CD4-positive, alpha-beta T cell treated with Interleukin-17A for 4 hours (primary cell): ENCODE measurements around the gene CTTNBP2.

ENCODE experiments used
- DNase-seq: peaks from one replicate; pipeline ENCODE4 v3.0.0-alpha.2; 2020; ENCODE audit warnings: mixed read lengths

Gene CTTNBP2

DNA sequence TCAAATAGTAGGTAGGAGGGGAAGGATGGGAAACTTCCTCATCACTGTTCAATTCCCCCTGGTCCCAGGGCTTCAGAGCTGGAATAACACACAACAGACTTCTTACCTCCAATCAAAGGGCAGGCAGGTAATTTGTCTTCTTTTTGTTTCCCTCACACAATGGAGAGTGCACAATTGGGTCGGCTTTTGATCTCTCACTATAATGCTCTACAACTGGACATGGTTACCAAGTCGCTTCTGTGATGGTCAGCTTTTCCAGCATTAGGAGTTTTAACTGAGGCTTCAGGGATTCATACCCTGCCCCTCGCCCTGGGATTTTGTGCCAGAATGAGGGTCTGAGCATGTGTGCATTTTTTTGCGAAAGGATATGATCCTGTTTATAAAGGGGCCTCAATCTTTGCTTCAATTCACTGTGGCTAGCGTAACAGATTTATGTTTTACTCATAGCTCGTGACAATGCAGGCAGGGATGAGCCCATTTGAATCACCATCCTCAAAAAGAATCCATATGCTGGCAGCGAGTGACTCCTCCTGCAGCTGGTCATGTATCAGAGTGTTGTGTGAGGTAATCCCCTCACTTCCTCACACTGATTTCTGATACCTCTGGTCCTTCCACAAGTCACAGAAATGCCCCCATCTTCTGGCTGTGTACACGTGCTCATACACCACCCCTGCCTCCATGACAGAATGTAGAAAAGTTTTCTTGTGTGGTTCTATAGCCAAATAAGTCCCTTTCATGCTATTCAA is 189.6 kb downstream of the CTTNBP2 start:
- no peak for DNase-seq

DNA sequence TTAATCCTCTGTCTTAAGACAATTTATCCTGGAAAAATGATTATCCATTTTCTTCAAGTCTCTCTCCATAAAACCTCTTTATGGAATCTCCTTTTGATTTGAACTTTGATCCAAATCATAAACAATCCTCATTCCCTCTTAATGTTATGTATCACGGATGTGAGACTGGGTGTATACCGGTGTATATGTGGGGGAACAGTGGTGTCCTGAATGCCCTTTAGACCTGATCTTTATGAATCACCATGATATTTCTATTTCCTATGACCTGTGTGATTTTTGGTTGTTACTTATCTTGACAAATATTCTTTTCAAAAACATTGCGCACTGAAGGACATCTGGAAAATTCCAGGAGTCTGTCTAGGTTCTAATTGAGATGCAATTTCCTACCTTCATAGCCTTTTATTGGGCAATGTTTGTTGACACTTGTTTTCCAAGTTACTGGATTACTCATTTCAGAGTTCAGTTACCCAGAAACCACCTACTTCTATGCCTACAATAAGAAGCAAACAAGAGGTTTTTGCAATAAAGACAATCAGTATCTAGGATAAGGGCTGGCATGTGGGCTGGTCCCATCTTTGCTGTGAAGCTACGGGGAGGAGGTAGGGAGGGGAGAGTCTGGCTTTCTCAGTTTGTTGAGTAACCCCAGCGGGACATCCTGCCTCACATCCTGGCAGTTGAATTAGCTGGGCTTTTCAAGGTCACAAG is 190.4 kb downstream of the CTTNBP2 start:
- no peak for DNase-seq

DNA sequence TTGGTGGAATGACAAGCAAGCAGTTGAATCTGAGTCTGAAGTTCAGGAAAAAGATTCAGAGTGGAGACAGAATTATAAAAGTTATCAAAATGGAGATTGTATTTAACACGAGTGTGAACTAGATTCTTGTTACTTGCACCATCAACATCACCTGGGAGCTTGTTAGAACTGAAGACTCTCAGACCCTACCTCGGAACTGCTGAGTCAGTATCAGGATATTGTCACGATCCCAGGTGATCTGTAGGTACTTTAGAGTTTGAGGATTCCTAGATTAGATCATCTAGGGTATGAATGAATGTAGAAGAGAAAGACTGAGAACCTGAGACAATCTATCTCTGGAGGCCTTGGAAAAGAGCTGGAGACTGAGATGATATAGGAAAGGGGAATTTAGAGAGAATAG is 194.1 kb downstream of the CTTNBP2 start:
- DNase-seq: no peak

DNA sequence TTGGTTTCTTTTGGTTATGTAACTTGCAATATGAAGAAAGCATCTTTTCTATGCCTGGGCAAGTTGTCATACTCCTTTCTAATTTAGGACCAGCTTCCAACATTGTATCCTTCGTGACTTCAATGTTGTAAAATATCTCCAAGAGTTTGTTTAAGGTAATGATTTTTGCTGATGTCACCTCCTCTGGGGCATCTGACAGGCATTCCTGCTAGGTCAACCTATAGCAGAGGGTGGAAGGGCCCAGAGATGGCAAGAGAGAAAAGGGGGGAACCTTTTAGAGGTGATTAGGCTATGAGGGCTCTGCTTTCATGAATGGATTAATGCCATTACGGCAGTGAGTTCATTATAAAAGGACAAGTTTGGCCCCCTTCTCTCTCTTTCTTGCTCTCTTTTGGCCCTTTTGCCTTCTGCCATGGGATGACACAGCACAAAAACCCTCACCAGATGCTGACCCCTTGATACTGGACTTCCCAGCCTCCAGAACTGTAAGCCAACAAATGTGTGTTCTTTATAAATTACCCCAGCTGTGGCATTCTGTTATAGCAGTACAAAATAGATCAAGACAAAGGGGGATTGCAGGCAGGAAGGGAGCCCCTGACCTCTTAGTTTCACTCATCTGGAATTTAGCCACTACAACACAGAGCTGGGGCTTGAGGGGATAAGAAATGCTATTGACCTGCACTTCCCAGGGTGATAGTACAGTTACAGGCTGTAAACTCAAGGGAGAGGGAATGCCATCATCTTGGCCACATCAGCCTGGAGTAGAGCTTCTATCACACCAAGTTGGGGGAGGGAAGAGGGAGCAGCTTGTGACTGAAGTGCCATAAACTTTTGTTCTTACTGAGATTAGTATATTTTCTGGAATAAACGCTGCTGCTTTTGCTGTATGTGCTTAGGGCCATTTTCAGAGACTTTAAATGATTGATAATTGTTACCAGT is 197.5 kb downstream of the CTTNBP2 start:
- DNase-seq: no peak

DNA sequence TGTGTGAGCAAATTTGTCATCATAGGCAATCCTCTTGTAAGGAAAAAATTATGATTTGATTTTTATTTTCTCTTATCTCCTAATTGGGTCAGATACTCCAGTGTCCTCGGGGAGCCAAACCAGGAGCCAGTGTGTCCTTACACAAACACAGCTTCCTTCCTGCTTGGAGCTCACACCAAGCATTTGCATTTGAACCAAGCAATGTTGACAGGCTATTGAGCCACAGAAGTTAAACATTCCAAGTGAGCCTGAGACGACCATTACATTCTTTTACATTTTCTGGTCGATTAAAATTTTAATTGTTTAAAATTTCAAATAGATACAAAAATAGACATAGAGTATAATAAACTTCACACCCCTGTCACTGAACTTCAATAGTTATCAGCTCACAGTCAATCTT is 198.6 kb downstream of the CTTNBP2 start:
- no peak for DNase-seq

DNA sequence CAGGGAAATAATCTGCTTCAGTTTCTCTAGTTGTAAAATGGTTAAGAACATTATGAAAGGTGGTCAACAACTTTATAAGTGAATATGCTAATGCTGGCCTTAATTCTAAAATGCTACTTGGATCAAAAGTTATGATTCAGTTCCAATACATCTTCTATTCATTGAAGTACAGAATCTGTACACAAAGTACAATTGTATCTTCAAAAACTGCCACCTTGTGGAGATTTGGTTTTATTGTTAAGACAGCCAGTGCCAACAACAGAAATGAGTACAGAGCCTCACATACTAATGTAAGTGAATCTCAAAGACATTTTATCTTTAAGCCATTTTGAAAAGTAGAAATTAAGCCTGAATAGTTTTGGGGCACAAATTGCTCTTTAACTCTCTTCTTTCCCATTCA is 199.4 kb downstream of the CTTNBP2 start:
- no peak for DNase-seq

DNA sequence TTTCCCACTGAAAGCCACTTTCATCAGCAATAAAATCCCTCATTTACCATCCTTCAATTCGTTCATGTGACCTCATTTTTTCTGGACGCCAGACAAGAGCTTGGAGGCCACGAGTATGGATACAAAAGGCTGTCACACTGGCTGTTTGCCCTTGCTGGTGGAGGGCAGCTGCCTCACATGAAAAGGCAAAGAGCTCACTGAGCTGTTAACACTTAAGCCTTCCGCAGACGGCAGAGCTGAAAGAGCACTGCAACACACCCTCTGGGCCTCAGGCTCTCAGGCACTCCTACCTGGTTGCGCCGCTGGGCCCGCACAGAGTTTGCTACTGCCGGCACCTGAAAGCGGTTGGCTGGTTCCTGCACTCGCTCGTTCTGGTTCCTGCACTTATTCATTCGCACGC is 199.9 kb downstream of the CTTNBP2 start:
- no peak for DNase-seq

DNA sequence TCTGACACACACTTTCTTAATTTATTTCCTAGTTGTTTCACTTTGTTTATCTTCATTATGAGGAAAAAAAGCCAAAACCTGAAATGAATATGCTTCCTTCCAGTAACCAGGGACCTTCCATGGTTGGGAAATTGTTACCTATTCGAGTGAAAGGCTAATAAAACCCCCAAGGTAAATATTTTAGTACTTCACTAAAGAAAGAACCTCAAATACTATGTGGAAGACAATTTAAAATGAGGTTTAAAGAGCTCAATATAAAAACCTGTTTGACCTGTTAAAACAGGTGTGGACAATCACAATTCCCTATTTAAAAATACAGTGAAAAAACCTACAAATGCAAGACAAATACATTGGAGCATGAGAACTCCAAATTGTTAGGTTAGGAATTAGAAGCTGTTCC is 200.8 kb downstream of the CTTNBP2 start:
- no peak for DNase-seq

DNA sequence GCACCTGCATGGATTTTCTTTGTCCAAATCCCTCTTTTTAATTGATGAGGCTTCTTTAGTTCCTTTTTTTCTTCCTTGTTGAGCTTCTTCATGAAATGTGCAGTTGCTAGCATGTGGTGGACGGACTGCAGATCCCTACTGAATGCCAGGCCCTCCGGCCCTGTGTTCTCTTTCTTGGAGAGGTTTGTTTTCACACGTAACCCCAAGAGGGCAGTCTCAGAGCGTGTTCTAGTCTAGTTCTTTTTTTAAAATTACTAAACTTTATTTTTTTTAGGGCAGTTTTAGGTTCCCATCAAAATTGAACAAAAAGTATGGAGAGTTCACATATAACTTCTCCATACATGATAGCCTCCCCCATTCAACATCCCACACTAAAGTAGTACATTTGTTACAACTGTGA is 203.4 kb downstream of the CTTNBP2 start:
- DNase-seq: no peak

DNA sequence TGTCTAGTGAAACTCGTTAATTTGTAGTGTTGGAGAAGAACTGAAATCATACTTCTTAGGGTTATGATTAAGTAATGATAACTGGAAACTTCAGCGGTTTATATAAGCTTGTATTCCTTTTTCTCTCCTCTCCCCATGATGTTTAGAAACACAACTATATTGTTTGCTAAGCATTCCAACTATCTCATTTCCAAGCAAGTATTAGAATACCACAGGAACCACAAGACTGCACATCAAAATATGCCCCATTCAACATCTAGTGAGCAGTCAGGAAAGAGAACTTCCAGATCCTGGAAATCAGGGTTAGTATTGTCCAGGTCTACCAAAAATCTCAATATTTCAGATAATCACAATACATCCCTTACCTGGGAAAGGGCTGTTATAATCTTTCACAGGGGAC is 205.8 kb downstream of the CTTNBP2 start:
- DNase-seq: no peak

DNA sequence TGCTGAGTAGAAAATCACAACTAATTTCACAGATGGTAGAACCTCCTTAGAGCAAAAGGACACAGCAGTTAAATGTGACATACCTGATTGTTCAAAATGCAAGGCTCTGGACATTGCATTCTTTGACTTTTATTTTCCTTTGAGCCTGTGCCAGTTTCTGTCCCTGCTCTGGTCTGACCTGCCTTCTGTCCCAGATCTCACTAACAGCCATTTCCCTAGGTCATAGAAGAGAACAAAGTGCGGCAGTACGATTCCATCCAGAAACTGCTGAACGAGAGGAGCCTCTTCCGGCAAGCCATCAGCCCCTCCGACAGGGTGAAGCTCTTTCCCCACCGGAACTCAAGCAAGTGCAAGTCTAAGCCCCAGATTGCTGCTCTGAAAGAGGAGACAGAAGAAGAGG is 206.6 kb downstream of the CTTNBP2 start:
- DNase-seq: no peak

DNA sequence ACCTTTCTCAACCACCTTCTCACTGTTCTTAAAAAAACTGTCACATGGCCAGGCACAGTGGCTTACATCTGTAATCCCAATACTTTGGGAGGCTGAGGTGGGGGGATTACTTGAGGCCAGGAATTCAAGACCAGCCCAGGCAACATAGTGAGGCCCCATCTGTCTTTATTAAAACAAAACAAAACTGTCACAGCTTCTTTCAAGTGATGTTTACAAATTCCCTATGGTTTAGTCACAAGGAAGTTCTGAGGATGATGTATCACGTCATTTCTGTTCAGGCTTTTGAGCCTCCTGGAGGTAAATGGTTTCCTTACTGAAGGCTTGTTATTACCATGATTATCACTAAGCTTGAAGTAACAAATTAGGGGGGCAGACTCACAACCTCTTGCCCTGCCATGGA is 207.2 kb downstream of the CTTNBP2 start:
- no peak for DNase-seq

DNA sequence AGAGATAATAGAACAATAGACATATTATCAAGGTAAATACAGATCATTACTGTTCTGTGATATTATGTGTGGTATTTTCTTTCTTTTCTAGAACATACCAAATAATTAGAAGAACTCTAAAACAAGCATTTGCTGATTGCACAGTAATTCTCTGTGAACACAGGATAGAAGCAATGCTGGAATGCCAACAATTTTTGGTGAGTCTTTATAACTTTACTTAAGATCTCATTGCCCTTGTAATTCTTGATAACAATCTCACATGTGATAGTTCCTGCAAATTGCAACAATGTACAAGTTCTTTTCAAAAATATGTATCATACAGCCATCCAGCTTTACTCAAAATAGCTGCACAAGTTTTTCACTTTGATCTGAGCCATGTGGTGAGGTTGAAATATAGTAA is 207.9 kb downstream of the CTTNBP2 start:
- DNase-seq: no peak

DNA sequence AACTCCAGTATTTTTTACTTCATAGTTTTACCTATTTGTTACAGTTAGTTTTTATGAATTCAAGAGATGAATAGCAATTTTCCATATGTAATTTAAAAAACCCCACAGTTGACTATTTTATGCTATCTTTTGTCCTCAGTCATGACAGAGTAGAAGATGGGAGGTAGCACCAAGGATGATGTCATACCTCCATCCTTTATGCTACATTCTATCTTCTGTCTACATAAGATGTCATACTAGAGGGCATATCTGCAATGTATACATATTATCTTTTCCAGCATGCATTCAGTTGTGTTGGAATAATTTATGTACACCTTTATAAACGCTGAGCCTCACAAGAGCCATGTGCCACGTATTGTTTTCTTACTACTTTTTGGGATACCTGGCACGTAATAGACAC is 209.2 kb downstream of the CTTNBP2 start:
- DNase-seq: no peak

DNA sequence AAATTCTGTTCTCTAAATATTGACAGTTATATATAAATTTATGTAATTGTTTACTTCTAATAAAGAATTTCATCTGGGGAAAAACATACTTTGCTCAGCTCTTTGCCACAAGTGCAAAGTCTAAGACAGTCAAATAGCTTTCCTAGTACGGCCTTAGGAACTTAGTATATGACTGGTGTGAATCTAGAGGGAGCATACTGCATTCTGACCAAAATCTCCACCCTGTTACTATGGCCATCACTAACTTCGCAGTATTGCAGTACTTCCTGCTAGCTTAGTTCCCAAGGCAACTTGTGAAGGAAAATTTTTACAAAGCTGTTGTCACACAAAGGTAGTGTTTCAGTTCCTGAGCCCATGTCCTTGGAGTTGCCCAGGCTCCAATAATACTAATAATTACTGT is 211.9 kb downstream of the CTTNBP2 start:
- no peak for DNase-seq
